ENCODE measurements around the gene NKAPL.
"Not testable (repeated sequence)": the region's sequence is repeated elsewhere in the genome, so short reads cannot be mapped to it uniquely, and the experiment has no call there.

Gene NKAPL

DNA sequence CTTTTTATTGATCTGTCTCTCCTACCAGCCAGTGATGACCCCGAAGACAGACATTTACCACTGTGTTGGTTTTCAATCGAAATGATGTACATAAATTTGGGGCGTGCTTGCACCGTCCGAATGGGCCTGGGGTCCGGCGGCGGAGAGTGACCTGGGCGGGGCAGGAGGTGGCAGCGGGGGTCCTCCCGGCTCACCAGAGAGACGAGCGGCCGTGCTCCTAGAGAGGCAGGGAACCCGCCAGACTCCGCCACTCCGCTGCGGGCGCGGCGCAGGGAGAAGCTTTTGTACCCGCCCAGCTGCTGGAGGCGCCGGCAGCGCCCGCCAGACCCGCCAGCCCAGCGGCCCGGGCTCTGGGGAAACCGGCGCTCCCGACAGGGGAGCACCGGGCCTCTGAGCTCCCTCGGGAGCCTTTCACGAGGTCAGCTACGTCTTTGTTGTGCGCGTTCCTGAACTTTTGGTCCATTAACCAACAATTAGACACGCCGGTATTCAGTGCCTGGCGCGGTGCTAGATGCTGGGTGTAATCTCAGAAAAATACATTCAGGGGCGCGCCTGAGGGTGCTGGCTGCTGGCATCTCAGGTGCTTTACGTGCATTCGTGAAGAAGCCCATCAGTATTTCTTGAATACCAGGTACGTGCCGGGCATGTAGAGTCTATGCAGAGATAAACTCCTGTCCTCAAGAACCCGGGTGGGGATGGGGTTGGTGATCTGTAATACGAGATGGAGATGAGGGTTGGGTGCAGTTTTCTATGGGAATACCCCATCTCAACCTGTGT lies 22.4 kb downstream of the NKAPL start, which contains the start of gene PGBD1:
Gene PGBD1, plus strand, starts transcription at position 285 of the 777 bp plus-strand sequence. CDS start 2,242 bp downstream, outside the sequence.
- in situ Hi-C loops (cut with HindIII; ENCODE audit: low pct_unique_long_range_greater_than_20kb, low sequenced_read_pairs), result no loop called here
- no peak for TF ChIP-seq JUND (IDR thresholded peaks at IDR 0.05; ENCODE audit: low read depth)
- peak in 1 of 2 experiments; percentile 78 for DNase-seq (ENCODE audit: low read depth in 1 of 2, low spot score in 1 of 2)

DNA sequence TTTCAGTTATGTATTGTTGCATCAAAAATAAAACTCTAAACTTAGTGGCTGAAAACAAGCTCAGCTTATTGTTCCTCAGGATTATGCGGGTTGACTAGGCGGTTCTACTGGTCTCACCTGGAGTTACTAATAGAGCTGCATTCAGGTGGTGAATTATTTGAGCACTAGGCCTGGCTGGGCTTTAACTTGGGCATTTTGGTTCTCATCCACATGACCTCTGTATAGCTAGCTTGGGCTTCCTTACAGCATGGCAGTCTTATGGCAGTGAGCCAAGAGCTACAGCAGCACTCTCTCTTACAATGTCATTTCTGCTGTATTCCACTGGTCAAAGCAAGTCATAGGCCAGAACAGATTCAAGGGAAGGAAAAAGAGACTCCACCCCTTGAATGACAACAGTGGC lies 23.8 kb downstream of the NKAPL start:
- peak in 1 of 2 experiments; percentile 8 for DNase-seq (ENCODE audit: low read depth in 1 of 2, low spot score in 1 of 2)
- no peak for TF ChIP-seq JUND (IDR thresholded peaks at IDR 0.05; ENCODE audit: low read depth)
- in situ Hi-C loops (cut with HindIII; ENCODE audit: low pct_unique_long_range_greater_than_20kb, low sequenced_read_pairs), result no loop called here

DNA sequence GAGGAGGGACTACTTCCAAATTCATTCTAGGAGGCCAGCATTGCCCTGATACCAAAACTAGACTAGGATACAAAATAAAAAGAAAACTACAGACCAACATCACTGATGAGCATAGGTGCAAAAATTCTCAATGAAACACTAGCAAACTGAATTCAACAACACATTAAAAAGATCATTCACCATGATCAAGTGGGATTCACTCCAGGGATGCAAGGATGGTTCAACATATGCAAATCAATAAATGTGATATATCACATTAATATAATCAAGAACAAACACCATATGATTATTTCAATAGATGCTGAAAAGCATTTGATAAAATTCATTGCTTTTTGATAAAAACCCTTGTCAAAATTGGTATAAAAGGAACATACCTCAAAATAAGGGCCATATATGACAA lies 32.5 kb downstream of the NKAPL start:
- no peak for TF ChIP-seq JUND (IDR thresholded peaks at IDR 0.05; ENCODE audit: low read depth)
- no peak for DNase-seq (ENCODE audit: low read depth in 1 of 2, low spot score in 1 of 2)
- in situ Hi-C loops (cut with HindIII; ENCODE audit: low pct_unique_long_range_greater_than_20kb, low sequenced_read_pairs), result no loop called here

DNA sequence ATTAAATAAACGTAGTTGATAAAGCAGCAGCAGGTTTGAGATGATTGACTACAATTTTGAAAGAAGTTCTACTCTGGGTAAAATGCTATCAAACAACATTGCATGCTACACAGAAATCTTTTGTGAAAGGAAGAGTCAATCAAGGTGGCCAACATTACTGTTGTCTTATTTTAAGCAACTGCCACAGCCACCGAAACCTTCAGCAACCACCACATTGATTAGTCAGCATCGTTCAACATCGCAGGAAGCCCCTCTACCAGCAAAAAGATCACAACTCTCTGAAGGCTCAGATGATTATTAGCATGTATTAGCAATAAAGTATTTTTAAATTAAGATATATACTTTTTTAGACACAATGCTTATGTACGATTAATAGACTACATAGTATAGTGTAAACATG lies 36.2 kb downstream of the NKAPL start:
- TF ChIP-seq JUND (IDR thresholded peaks at IDR 0.05; ENCODE audit: low read depth), result no peak
- no peak for DNase-seq (ENCODE audit: low read depth in 1 of 2, low spot score in 1 of 2)
- in situ Hi-C loops (cut with HindIII; ENCODE audit: low pct_unique_long_range_greater_than_20kb, low sequenced_read_pairs), result no loop called here

DNA sequence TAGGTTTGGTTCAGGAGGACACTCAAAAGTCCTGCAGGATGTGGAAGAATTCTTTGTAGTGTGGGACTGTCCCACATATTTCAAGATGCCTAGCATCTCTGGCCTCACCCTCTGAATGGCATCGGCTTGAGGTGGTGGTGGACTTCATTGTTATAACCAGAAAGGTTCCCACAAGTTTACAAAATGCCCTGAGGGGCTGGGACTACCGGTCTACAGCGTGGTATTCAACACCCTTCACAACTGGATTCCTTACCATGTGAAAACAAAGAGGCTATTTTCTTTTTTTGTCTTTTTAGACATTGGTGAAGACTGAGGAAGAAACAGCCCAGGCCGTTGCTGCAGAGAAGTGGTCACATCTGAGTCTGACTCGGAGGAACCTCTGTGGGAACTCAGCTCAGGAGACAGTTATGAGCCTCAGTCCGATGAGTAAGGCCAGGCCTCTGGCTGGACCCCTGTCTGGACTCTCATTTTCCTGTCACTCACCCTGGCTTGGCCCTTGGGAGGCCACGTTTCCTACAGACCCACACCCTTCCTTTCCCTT lies 37.5 kb downstream of the NKAPL start:
- no peak for DNase-seq (ENCODE audit: low read depth in 1 of 2, low spot score in 1 of 2)
- TF ChIP-seq JUND (IDR thresholded peaks at IDR 0.05; ENCODE audit: low read depth), result no peak
- in situ Hi-C loops (cut with HindIII; ENCODE audit: low pct_unique_long_range_greater_than_20kb, low sequenced_read_pairs), result no loop called here

DNA sequence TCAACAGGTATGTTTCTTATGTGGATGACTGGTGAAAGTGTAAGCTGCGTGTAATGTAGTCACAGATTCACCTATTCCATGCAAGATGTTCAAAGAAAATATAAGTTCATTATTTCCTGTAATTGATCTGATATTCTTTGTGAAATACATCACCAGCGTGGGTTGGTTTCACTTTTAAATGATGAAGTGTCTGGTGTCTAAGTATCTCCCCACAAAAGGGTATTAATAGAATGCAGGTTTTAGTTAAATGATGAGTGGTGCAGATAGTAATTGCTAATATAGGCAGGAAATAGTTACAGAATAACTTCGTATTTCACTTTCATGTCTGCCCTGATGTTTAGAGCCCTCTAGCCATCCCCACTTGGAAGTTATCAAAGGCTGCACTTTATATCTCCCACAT lies 44.5 kb downstream of the NKAPL start:
- no peak for DNase-seq (ENCODE audit: low read depth in 1 of 2, low spot score in 1 of 2)
- no peak for TF ChIP-seq JUND (IDR thresholded peaks at IDR 0.05; ENCODE audit: low read depth)
- in situ Hi-C loops (cut with HindIII; ENCODE audit: low pct_unique_long_range_greater_than_20kb, low sequenced_read_pairs), result no loop called here

DNA sequence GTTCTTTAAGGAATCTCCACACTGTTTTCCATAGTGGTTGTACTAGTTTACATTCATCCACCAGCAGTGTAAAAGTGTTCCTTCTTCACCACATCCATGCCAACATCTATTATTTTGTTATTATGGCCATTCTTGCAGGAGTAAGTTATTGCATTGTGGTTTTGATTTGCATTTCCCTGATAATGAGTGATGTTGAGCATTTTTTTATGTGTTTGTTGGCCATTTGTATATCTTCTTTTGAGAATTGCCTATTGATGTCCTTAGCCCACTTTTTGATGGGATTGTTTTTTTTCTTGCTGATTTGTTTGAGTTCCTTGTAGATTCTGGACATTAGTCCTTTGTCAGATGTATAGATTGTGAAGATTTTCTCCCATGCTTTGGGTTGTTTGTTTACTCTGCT lies 47.3 kb downstream of the NKAPL start:
- in situ Hi-C loops (cut with HindIII; ENCODE audit: low pct_unique_long_range_greater_than_20kb, low sequenced_read_pairs); DNase-seq (ENCODE audit: low read depth in 1 of 2, low spot score in 1 of 2): not testable (repeated sequence)
